K562 (cell line): ENCODE measurements around the gene HP1BP3. TPM values are rescaled to one million over a fixed set of nuclear protein-coding genes. Genes with fewer than 3 reads are reported as not detected.

ENCODE experiments used
- ELF2 ChIP-seq: fragments of 250-450 bp; sonication (Bioruptor Pico); IDR thresholded peaks from 2 replicates; pipeline ENCODE4 v1.5.0; 2021; ENCODE audit warnings: mild to moderate bottlenecking
- L3MBTL2 ChIP-seq: fragments of 450-650 bp; IDR thresholded peaks from 2 replicates; pipeline ENCODE4 v1.6.1; 2016; ENCODE audit warnings: mild to moderate bottlenecking, moderate library complexity
- MBD1 ChIP-seq: fragments of 250-450 bp; sonication (Bioruptor Pico); IDR thresholded peaks from 2 replicates; pipeline ENCODE4 v1.8.0; 2022; ENCODE audit warnings: inconsistent platforms
- MED1 ChIP-seq: sonication (generic); formaldehyde crosslinking; IDR thresholded peaks from 2 replicates; pipeline ENCODE4 v1.8.1; 2023; ENCODE audit warnings: missing genetic modification reagents, borderline replicate concordance
- NONO ChIP-seq, 2 experiments: fragments of 200-400 bp in 1 of 2; fragments of 450-650 bp in 1 of 2; formaldehyde crosslinking in 1 of 2; IDR thresholded peaks; 2 replicates each; pipeline ENCODE4 v1.6.1; 2017; ENCODE audit warnings: low read depth in 2 of 2, mild to moderate bottlenecking in 2 of 2, moderate library complexity in 2 of 2, low read length in 1 of 2
- NRF1 ChIP-seq, 2 experiments: fragments of 450-650 bp; IDR thresholded peaks in 1 of 2; conservative IDR thresholded peaks in 1 of 2; 2 replicates each; pipeline ENCODE4 v1.6.1; 2014; ENCODE audit warnings: mild to moderate bottlenecking in 2 of 2
- PHF8 ChIP-seq: fragments of 200-600 bp; sonication (generic); IDR thresholded peaks from 2 replicates; pipeline ENCODE4 v1.6.1; 2012; ENCODE audit warnings: mixed run types, mild to moderate bottlenecking, inconsistent platforms, low read length, moderate library complexity, borderline replicate concordance
- PRDM10 ChIP-seq: fragments of 450-650 bp; IDR thresholded peaks from 2 replicates; pipeline ENCODE4 v1.6.1; 2018; ENCODE audit not compliant: partially characterized antibody
- SMAD2 ChIP-seq: fragments of 150-350 bp; IDR thresholded peaks from 2 replicates; pipeline ENCODE4 v1.6.1; 2014; ENCODE audit warnings: low read depth, mild to moderate bottlenecking, low read length
- SREBF1 ChIP-seq: fragments of 150-350 bp; IDR thresholded peaks from 2 replicates; pipeline ENCODE4 v1.6.1; 2014; ENCODE audit warnings: antibody characterized with exemption, low read depth, low read length, borderline replicate concordance
- SRSF1 ChIP-seq: fragments of 200-400 bp; formaldehyde crosslinking; IDR thresholded peaks from 2 replicates; pipeline ENCODE4 v1.6.1; 2017; ENCODE audit warnings: mild to moderate bottlenecking, low read depth, low read length, moderate library complexity
- VEZF1 ChIP-seq: fragments of 200-800 bp; sonication (Bioruptor generic); IDR thresholded peaks from 2 replicates; pipeline ENCODE4 v1.6.1; 2017; ENCODE audit warnings: missing genetic modification characterization, missing compliant biosample characterization
- XRCC5 ChIP-seq: fragments of 200-400 bp; formaldehyde crosslinking; IDR thresholded peaks from 2 replicates; pipeline ENCODE4 v1.6.1; 2017; ENCODE audit warnings: low read depth, mild to moderate bottlenecking, low read length
- ZNF232 ChIP-seq: sonication (generic); formaldehyde crosslinking; IDR thresholded peaks from 2 replicates; pipeline ENCODE4 v1.8.0; 2022; ENCODE audit warnings: mild to moderate bottlenecking, missing genetic modification reagents
- ZNF77 ChIP-seq: fragments of 250-450 bp; sonication (Bioruptor Pico); IDR thresholded peaks from 2 replicates; pipeline ENCODE4 v1.5.0; 2020
- ZNF830 ChIP-seq: fragments of 250-450 bp; sonication (Bioruptor Pico); IDR thresholded peaks from 2 replicates; pipeline ENCODE4 v1.5.0; 2021; ENCODE audit warnings: mild to moderate bottlenecking
- polyA plus RNA-seq, 8 experiments: library from polyadenylated mRNA; depleted of rRNA in 4 of 8; stranded (reverse) in 5 of 8; unstranded in 3 of 8; fragments of >200 nt; fragmentation: Nextera tagmentation in 2 of 8; fragmentation: Illumina TruSeq in 1 of 8; extraction: Ambion mirVana in 2 of 8; extraction: Trizol in 1 of 8; gene quantifications; 2 replicates each; pipeline versions ENCODE4 v1.2.1 to v1.2.3, GENCODE V29; 2011 to 2014; ENCODE audit warnings: inconsistent platforms in 1 of 8, missing spikeins in 1 of 8
- total RNA-seq, 7 experiments: library from RNA; depleted of rRNA in 6 of 7; stranded (reverse); fragments of >200 nt in 6 of 7; fragmentation: Illumina TruSeq in 2 of 7; extraction: Trizol in 2 of 7; gene quantifications; 2 replicates each; pipeline versions ENCODE4 v1.2.1 to v1.2.3, GENCODE V29; 2011 to 2021; ENCODE audit warnings: low replicate concordance in 1 of 7

HP1BP3 gene
- total and polyA plus RNA-seq, 9 of the 15 experiments (the other 6 are each of a cell fraction or from before 2014, with no cell fraction given): 57.3 to 513 (median 240) TPM

DNA sequence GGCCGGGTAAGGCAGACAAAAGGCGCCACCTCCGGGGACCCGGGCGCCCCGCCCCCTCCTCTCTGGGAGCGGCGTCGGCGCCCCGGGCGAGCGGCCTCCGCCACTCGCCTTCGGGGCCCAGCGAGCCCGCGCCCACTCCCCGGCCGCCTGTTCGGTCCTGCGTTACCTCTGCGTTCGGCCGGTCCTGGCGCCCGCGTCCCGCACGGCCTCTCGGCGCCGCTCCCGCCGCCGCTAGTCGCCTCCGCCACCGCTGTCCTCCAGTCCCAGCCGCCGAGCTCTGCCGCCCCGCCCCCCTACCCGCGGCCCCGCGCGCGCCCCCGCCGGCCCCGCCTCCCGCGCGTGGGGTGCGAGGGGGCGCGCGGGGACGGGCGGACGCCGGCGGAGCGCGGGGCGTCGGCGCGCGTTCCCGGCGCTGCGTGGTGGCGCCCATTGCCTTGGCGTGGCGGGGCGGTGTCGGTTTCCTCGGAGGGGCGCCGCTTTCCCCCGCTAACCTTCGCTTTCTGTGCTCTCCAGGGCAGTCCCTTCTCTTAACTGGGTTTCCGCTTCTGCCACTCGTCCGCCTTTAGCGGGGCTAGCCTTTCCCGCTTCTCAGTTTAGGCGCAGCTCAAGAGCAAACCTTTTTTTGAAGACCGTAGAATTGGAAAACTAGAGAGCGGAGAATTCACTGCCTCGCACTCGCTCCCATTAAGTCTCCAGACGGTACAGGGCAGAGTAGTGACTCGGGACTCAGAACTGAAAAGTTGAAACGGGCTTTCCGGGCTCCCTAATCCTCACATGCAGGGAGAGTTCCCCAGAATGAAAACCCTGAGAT, at the start of gene HP1BP3 (continued):
- TF ChIP-seq PRDM10: peak; percentile 26
- TF ChIP-seq SMAD2: no peak
- no peak for TF ChIP-seq MBD1 (CRISPR knock-in tag)
- peak; percentile 86 to 89 for TF ChIP-seq NONO (IDR thresholded peaks at IDR 0.05; ENCODE audit: low read depth in 2 of 2, low read length in 1 of 2)
- 0 out of 2 replicates have a peak, but pooled peaks have one; percentile 0 for TF ChIP-seq ELF2
- no peak for TF ChIP-seq ZNF830 (CRISPR knock-in tag)
- TF ChIP-seq NRF1 (conservative IDR thresholded peaks at IDR 0.05 in 1 of 2, IDR thresholded peaks at IDR 0.05 in 1 of 2): no peak
- TF ChIP-seq SRSF1: no peak
- peak; percentile 93 for TF ChIP-seq VEZF1 (CRISPR knock-in tag)
- no peak for TF ChIP-seq ZNF77 (CRISPR knock-in tag)
- TF ChIP-seq SREBF1: no peak
- TF ChIP-seq ZNF232: no peak
- TF ChIP-seq L3MBTL2: peak; percentile 83
- no peak for TF ChIP-seq MED1
- TF ChIP-seq PHF8: peak; percentile 97
- no peak for TF ChIP-seq XRCC5
